ENCODE data around the gene SIGLEC8.

- TF ChIP-seq CTCF (IDR thresholded peaks at IDR 0.05) (no peak), EP300 (IDR thresholded peaks at IDR 0.05) (no peak), POLR2A (IDR thresholded peaks at IDR 0.05) (no peak)
Observed at GRCh38 chr19:51469162-51469561, 10.9 kb upstream of the SIGLEC8 start.
